Measurements from ENCODE around the gene ALDH16A1.

ALDH16A1 gene

DNA sequence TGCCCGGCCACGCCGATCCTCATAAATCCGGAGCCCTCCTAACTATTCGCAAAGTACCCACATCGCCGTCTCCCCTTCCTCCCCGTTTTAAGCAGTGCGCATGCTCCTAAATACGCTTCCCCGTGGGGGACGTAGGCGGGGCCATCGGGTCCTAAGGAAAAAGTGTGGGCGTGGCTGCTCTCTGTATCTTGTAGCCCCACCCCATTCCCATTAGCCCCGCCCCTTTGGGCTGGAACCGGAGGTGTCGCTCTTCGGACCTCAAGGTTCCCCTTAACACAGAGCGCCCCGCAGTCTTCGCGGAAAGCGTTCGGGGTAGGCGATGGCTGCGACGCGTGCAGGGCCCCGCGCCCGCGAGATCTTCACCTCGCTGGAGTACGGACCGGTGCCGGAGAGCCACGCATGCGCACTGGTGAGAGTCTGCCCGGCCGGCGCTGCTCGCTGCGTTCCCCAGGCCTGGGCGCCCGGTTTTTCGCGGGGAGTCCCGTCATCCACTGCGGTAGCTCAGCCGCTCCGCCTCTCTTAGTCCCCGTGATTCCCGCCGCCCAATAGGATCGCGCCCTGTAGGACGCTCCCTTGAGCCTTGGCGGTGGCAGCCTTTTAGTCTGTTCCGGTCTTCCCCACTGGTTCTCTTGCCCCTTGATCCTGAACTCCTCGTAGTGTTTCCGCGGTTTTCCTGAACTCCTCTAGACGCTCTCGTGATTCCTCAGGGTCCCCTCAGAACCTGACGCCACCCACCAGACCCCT is at the start of gene ALDH16A1:
ALDH16A1 (plus strand) TSS at position 213 of the 744 bp plus-strand sequence; CDS start at position 320, 107 bp downstream.
- peak; percentile 94 to 96 for DNase-seq (ENCODE audit: low read depth in 2 of 2)

DNA sequence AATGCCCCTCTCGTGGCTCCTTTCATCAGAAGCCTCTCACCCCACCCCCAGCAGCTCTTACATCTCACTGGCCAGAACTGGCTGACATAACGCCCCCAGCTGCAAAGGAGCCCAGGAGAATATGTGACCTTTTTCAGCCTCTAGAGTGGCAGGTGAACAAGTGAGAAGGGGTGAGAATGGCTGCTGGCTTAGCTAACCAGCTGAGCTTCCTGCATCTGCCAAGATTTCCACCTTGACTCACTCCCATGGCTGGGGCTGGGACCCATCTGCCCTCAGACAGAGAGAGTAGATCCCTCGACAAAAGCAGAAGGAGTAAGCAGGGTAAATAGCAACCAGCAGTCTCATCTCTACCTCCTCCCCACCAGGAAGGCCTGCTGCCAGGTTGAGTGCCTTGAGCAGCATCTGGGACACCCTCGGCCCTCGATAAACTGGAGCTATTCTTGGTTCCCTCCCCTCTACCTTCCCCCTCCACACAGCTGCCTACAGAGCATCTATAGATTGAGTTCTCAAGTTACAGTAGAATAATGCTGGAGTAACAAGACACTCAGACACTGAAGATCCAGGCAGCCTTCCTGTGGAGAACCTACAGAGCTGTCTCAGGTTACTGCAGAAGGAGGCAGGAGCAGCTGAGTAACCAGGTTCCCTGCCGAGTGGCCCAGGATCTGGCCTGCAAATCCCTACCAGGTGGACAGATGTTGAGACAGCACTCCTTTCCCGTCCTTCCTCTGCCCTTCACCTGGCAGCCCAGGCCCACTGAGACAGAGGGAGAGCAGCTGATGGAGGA is 49.4 kb upstream of the ALDH16A1 start:
- no peak for DNase-seq (ENCODE audit: low read depth in 2 of 2)

DNA sequence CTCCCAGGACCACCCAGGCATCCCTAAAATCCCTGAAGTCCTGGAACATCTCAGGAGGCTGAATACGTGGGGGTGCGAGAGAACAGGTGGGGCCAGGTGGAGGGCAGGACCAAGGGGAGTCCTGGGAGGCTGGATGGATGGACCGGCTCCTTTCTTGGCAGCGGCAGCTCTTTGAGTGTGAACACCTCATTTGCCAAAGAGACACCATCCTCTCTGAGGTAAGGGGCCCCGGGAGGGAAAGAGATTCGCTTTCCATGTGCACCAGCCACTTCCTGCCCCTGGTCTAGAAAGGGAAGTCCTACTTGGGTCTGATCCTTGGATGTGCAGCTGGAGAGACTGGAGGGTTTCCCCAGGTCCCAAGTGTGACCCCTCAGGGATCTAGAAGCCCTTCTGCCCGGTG is 45.9 kb upstream of the ALDH16A1 start:
- DNase-seq (ENCODE audit: low read depth in 2 of 2): no peak

DNA sequence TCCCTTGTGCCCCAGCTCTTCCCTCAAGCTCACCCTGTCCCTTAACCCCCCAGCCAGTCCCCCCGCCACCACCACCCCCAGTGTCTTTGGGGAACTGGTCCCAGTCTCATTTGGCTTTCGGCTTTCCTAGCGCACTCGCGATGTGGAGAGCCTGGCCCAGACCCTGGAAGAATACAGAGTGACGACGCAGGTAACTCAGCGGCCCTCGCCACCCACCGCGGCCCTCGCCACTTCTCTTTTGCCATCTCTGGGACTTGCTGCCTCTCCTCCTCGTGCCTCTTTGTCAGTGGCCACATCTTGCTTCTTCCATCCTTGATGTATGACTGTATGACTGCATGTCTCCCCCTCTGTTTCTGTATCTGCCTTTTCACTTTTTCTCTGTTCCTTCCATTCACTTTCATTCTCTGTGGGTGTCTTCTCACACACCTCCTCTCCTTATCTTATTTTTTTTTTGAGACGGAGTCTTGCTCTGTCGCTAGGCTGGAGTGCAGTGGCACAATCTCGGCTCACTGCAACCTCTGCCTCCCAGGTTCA is 45.5 kb upstream of the ALDH16A1 start:
- DNase-seq (ENCODE audit: low read depth in 2 of 2): no peak

DNA sequence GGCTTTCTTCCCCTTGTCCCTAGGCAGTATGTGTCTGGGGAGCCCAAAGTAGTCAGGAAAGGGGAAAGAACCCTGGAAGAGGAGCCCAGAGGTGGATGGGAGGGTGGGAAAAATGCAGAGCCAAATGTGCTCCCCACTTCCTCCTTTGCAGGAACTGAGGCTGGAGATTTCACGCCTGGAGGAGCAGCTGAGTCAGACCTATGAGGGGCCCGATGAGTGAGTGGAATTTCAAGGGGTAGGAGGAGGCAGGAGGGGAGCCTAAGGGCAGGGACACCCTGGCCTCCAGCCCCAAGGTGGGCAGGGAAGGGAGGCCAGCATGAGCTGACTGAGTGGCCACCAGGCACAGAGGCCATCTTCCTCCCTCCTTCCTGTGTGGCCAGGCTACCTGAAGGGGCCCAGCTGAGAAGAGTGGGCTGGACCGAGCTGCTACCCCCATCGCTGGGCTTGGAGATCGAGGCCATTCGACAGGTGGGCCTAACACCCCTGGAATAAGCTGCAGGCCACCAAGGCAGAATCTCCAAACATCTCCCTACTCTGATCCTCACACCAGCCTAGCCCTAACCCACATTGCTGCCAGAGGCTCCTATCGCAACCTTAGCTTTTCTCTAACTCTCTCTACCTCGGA is 44.1 kb upstream of the ALDH16A1 start:
- no peak for DNase-seq (ENCODE audit: low read depth in 2 of 2)

DNA sequence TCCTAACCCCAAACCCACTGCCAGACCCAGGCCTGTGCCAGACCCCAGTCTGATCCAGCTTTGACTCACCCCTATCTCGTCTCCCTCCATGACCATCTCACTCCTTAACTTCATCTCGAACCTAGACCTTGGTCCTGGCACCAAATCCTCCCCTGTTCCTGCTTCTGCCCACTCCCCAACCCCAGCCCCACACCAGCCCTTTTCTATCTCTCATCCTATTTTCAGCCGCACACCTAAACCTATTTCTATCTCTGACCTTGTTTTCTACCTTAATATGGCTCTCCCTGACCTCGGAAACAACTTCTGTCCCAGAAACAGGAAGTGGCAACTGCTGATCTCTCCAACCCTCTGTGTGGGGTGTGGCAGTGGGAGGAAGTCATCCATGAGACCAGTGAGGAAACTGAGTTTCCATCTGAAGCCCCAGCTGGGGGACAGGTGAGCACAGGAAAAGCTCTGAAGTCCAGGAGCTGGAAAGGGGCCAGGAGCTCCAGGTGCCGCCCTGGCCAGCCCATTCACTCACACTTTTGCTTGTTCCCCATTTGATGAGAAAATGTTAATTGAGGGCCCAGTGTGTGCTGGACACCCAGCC is 43.5 kb upstream of the ALDH16A1 start:
- DNase-seq (ENCODE audit: low read depth in 2 of 2): no peak

DNA sequence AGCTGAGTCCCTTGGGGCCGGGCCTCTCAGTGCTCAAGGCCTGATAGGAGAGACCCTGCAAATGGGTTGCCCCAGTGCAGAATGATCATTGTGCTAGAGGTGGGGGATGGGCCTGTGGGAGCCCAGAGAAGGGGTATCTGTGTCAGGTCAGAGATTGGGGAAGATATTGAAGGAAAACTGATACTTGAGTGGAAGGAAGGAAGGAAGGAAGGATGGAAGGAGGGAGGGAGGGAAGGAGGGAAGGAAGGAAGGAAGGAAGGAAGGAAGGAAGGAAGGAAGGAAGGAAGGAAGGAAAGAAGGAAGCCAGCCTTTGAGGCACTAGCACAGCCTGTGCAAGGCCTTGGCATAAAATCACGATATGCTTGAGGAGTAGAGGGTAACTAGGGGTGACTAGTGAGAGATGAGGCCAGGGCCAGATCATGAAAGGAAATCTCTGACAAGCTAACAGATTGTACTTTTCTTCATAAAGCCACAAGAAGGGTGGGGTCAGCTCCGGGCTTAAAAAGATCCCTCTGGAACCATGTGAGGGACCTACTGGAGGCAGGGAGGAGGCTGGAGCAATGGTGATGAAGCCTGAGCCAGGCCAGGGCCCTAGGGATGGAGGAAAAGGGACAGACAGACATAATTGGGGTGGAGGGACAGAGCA is 41.2 kb upstream of the ALDH16A1 start:
- DNase-seq (ENCODE audit: low read depth in 2 of 2): no peak

DNA sequence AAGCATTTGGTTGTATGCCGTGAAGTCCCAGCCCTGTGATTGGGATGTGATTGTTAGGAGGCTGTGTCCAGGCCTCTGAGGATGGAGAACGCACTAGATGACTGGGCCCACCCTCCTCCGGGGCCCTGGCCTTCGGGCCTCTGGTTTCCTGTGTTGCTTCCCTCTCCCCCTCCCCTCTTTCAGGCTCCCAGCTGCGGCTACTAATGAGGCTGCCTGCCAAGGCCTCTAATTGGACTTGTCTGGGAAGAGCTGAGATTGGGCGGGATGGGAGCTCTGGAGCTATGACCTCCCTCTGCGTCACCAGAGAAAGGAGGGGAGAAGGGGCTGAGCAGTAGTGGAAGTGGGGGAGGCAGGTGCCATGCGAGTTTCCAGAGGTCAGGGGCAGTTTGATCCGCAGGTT is 39.7 kb upstream of the ALDH16A1 start:
- DNase-seq (ENCODE audit: low read depth in 2 of 2): no peak

DNA sequence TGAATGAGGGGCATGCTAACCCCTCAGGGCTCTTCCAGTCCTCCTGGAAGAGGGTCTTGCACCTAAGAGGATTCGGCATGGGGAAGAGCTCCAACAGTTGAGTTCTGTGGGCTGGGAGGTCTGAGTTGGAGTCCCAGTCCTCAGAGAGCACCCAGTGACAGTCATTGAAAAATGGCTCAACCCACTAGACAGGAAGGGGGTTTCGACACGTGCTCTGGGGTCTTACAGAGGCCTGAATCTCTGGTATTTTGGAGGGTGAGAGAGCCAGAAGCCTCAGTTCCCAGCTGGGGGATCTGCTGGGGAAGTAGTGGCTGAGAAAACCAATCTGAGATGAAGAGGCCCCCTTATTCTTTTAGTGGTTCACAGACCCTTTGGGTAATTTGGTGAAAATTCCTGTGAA is 38.8 kb upstream of the ALDH16A1 start:
- DNase-seq (ENCODE audit: low read depth in 2 of 2): no peak

DNA sequence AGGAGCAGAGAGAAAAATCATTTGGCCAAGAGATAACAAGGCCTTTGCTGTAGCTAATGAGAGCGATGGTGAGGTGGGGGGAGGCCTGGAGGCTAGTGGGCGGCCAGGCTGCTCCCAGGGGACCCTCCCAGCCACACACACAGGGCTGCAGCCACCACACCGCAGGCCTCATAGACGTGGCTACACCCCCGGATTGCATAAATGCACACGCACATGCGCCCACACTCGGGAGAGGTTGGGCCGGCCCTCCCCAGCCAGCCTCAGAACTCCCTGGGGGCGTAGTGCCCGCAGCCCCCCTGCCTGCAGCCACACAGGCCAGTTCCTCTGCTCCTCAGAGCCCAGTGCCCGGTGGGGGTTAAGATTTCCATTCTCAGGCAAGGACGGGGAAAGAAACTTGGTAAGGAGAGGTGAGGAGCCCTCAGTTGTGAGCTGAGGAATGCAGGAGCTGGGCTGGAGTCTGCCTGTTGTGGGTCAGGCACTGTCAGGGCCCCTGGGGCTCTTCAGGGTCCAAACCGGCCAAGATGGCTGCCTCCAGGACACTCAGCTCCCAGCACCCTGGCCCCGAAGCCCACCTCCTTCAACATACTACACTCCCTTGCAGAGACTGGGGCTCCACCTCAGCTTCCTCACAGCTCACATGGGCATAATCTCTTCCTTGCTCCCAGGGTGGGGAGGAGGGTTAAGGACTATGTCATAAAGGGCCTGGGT is 37.8 kb upstream of the ALDH16A1 start:
- DNase-seq (ENCODE audit: low read depth in 2 of 2): no peak

DNA sequence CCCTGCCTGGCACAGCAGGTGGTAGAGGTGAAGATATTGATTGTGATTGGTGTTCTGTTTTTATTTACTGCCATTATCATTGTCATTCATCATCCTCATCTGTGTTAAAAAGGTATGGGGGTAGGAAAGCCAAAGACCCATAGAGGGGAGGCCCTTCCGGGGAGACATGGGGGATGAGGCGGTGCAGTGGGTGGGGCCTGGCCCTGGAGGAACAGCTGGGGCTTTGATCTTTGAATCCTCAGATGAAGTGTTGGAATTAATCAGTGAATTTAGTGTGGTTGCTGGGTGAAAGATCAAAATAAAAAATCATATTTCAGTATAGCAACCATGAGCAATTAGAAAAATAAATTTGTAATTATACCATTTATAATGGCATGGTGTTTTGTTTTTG is 37.2 kb upstream of the ALDH16A1 start:
- no peak for DNase-seq (ENCODE audit: low read depth in 2 of 2)

DNA sequence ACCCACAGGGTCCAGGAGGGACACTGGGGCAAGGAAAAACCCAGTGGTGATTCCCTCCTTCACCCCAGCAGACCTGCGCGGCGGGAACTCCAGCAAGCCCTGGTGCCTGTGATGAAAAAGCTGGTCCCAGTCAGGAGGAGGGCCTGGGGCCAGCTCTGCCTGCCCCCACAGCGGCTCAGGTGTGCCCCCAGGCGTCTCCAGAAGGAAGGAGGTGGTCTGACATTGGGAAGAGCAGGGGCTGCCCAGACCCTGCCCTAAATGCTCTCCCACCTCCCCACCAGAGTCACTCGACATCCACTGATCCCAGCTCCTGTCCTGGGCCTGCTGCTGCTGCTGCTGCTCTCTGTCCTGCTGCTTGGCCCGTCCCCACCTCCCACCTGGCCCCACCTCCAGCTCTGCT is 35.9 kb upstream of the ALDH16A1 start:
- DNase-seq (ENCODE audit: low read depth in 2 of 2): no peak

DNA sequence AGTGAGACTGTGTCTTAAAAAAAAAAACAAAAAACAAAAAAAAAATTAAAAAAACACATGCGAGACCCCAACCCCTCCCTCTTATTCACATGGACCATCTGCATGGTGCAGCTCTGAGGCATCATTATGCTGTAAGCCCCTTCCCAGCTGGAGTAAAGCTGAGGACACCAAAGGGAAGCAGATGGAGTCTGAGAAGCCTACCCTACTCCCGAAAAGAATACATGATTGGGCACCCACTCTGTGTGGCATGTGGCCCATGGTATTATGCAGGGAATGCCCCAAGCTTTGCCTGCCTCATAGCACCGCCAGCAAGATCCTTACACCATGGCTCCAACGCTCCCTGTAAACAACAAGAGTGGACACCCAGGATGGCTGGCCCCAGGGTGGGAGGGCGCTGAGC is 34.5 kb upstream of the ALDH16A1 start:
- no peak for DNase-seq (ENCODE audit: low read depth in 2 of 2)

DNA sequence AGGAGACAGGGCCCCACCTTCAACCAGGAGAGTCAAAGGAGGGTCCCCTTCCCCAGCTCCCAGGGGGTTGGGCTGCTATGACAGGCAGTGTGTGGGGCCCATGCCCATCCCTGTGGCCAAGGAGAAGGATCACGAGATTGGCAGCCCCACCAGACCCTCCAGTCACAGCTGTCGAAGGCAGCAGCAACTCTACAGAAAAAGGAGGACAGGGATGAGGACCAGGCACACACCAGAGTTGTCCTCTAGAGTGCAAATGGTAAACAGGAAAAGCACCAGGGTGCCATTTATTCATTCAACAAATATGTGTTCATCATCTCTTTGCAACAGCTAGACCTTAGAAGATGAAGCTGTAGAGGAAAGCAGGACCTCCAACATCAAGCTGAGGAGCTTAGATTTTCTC is 33.9 kb upstream of the ALDH16A1 start:
- DNase-seq (ENCODE audit: low read depth in 2 of 2): no peak

DNA sequence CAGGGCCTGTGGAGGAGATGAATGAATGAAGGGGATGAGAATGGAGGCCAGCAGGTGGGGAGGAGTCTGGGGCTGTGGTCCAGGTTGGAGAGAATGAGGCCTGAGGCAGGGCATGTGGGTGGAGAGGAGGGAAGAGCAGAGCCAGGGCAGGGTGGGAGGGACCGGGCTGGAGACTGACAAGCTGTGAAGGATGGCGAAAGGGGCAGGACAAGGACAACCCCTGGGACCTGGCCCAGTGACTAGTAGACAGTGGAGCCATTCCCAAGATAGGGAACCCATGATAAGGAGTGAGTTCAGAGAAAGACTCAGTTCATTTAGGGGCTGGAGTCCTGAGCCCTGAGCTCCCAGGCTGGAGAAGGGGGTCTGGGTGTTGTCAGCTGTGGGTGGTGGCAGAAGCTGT is 32.8 kb upstream of the ALDH16A1 start:
- DNase-seq (ENCODE audit: low read depth in 2 of 2): no peak

DNA sequence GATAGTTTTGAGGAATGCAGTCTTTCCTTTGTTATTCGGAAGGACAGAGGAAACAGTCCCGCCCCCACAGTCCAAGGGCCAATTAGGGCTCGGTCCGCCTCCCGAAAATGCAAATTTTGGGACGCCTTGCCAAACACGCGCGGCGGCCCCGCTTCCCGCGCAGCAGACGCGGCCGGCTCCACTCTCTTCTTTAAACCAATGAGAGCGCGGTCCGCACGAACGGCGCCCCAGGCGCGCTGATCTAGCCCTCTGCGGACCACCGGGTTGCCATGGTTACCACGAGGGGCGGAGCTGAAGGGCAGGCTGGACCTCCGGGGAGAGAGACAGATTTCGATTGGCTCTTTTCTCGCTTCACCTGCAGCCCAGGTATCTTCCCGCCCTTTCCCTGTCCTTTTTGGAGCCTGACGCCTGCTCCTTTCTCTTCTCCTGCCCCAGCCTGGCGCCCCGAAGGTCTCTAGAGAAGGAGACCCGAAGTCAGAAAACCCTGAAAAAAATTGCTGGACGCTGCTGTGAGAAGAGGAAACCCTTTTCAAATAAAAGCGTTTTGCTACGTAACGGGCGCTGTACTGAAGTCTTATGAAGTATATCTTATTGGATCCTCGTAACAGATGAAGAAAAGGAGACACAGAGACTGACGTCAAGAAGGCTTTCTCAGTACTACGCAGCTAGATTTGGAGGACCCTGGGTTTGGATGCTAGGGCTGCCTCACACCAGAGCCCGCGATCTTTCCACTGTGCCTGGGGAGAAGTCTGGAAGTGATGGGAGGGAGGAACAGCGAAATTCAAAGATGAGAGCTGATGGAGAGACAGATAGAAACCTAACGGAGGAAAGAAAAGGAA is 31.8 kb upstream of the ALDH16A1 start:
- no peak for DNase-seq (ENCODE audit: low read depth in 2 of 2)

DNA sequence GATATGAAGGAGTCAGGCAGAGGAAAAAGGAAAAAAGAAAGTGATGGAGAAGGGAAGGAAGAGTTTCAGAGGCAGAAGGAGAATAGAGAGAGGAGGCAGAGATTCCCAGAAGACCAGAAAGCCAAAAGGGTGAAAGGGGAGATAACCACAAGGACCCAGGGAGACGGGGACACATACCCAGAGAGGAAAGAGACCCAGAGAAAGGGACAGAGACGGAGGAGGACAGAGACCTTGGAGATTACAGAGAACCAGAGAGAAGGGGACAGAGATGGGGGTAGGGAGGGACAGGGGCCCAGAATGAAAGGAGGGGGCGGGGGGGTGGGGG is 31.2 kb upstream of the ALDH16A1 start:
- no peak for DNase-seq (ENCODE audit: low read depth in 2 of 2)

DNA sequence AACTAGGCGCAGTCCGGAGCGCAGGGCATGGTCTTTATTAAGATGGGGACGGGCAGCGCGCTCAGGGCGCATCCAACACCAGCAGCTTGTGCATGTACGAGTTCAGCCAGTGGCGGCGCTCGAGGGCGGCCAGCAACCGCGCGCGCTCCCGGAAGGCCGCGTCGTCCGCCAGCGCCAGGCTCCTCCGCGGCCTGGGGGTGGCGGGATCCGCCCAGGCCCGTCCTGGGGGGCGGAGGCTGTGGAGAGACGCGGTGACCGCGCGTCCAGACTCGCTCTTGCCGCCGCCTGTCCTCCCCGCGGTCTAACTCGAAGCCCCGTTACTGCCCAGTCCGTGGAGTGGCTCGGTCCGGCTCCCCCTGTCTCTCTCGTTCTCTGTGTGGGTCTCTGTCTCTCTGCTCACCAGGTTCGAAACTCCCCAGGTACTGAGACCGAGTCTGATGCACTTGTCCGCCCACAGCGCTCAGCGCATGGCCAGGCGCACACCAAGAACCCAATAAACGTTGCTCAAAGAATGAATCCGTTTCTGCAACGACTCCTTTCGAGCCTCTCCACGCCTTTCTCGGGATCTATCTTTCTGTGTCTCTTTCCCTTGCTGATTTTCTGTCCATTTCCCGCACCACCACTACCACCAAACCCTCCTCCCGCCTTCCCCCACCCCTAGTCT is 30.5 kb upstream of the ALDH16A1 start:
- DNase-seq (ENCODE audit: low read depth in 2 of 2): no peak

DNA sequence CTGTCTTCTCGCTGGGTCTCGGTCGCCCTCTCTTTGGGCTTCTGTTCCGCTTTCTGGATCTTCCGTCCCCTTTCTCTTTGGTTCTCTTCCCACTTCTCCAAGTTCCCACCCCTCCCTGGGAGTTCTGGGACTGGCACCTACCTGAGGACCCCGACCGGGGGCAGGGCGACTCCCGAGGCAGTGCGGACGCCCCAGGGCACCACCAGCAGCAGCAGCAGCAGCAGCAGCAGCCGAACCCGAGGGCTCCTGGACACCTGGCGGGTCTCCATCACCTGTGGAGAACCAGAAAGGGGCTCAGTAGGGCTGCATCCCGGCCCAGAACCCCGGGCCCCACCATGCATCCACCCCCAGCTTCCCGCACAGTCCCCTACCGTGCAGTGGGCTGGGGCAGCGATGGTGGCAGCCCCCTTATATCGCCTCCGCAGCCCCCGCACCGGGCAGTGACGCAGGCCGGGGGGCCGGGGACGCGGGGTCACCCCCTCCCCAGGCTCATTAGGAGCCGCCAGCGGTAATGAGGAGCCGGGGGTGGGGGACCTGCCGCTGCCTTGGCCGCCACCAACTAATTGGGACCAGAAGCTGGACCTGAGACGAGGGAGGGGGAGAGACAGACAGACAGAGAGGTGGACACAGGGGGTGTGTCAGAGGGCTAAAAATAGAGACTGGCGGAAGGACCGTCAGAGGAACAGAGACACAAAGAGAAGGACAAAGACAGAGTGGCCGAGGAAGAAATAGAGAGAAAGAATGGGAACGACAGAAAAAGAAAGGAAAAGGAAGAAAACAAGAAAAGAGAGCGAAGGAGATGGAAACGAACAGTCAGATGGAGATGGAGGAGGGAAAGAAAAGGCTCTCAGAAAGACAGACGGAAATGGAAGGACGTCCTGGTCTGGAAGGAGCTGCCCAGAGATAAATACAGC is 29.7 kb upstream of the ALDH16A1 start, which contains the start of gene PTH2:
PTH2 (minus strand) TSS at position 371 of the 914 bp plus-strand sequence; CDS start at position 269, 102 bp downstream.
- DNase-seq (ENCODE audit: low read depth in 2 of 2): no peak

Data from stimulated activated CD4-positive, alpha-beta T cell treated with anti-CD3 and anti-CD28 coated beads, Interleukin-12 subunit alpha, Interleukin-12 subunit beta, amount 100 ng/mL, for 24 hours (primary cell).